ENCODE results near the gene VWA8. TPM values are rescaled to one million over a fixed set of nuclear protein-coding genes. Genes with fewer than 3 reads are reported as not detected.

Gene VWA8
- total and polyA plus RNA-seq, 2 of the 13 experiments (the other 11 are each of a cell fraction or from before 2014, with no cell fraction given): 9.1 to 17.3 TPM

DNA sequence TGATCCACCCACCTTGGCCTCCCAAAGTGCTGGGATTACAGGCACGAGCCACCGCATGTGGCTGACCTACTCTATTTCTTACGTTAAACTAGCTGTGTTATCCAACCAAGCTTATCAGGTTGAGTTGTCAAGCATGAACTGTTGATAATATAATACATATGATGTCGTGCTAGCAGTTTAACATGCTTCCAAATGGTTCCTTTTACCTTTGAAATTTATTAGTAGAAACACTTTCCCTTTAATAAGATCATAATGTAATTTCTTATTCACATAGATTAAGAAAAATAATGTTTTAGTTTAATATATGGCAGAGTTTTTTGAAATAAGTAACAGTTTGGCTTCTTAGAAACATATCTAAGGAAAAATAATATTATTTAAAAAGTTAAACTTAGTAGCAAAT, 34.4 kb upstream of the VWA8 start:
- no peak for TF ChIP-seq NAIF1 (CRISPR knock-in tag; IDR thresholded peaks at IDR 0.05; ENCODE audit: borderline replicate concordance)
- TF ChIP-seq ZNF747 (CRISPR knock-in tag; IDR thresholded peaks at IDR 0.05; ENCODE audit: borderline replicate concordance): no peak
- no peak for TF ChIP-seq ZNF17 (CRISPR knock-in tag; IDR thresholded peaks at IDR 0.05)
- no peak for TF ChIP-seq TGIF2 (CRISPR knock-in tag; IDR thresholded peaks at IDR 0.05)
- no peak for TF ChIP-seq RCOR2 (CRISPR knock-in tag; IDR thresholded peaks at IDR 0.05)
- no peak for TF ChIP-seq ZNF784 (CRISPR knock-in tag; IDR thresholded peaks at IDR 0.05; ENCODE audit: borderline replicate concordance)
- no peak for TF ChIP-seq CEBPB (IDR thresholded peaks at IDR 0.05; ENCODE audit: borderline replicate concordance, low read depth, low read length)
- no peak for TF ChIP-seq ZNF160 (CRISPR knock-in tag; IDR thresholded peaks at IDR 0.05)
- TF ChIP-seq KDM4B (CRISPR knock-in tag; IDR thresholded peaks at IDR 0.05): no peak
- TF ChIP-seq ZNF121 (CRISPR knock-in tag; IDR thresholded peaks at IDR 0.05): no peak
- TF ChIP-seq TOE1 (CRISPR knock-in tag; IDR thresholded peaks at IDR 0.05): no peak
- TF ChIP-seq RBFOX2 (IDR thresholded peaks at IDR 0.05; ENCODE audit: low read depth, low read length): no peak
- no peak for TF ChIP-seq ZNF124 (CRISPR knock-in tag; IDR thresholded peaks at IDR 0.05)
- no peak for TF ChIP-seq ZFP36 (IDR thresholded peaks at IDR 0.05; ENCODE audit: borderline replicate concordance, low read depth, low read length, partially characterized antibody)
- no peak for TF ChIP-seq ELF4 (CRISPR knock-in tag; IDR thresholded peaks at IDR 0.05; ENCODE audit: borderline replicate concordance)
- no peak for TF ChIP-seq ZNF260 (CRISPR knock-in tag; IDR thresholded peaks at IDR 0.05; ENCODE audit: borderline replicate concordance, low read depth)
- TF ChIP-seq ADNP (CRISPR knock-in tag; IDR thresholded peaks at IDR 0.05): no peak
- TF ChIP-seq, protein P1, sequence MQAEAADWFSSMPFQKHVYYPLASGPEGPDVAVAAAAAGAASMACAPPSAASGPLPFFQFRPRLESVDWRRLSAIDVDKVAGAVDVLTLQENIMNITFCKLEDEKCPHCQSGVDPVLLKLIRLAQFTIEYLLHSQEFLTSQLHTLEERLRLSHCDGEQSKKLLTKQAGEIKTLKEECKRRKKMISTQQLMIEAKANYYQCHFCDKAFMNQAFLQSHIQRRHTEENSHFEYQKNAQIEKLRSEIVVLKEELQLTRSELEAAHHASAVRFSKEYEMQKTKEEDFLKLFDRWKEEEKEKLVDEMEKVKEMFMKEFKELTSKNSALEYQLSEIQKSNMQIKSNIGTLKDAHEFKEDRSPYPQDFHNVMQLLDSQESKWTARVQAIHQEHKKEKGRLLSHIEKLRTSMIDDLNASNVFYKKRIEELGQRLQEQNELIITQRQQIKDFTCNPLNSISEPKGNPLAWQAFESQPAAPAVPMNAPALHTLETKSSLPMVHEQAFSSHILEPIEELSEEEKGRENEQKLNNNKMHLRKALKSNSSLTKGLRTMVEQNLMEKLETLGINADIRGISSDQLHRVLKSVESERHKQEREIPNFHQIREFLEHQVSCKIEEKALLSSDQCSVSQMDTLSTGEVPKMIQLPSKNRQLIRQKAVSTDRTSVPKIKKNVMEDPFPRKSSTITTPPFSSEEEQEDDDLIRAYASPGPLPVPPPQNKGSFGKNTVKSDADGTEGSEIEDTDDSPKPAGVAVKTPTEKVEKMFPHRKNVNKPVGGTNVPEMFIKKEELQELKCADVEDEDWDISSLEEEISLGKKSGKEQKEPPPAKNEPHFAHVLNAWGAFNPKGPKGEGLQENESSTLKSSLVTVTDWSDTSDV (CRISPR knock-in tag; IDR thresholded peaks at IDR 0.05): no peak
- in situ Hi-C loops (cut with HindIII; ENCODE audit: extremely low pct_ligation_motif_present, low pct_unique_long_range_greater_than_20kb): no loop called here
- 48% methylated on average over 4 of the region's 4 CpGs for WGBS (ENCODE audit: low lambda C conversion rate)
- Histone ChIP-seq H2AFZ (ENCODE audit: low read length) (no peak overlapping the region), H3K27me3 (ENCODE audit: control insufficient read depth in 1 of 2, insufficient read depth in 2 of 2, low read length in 2 of 2) (no peaks in the 10 kb centered on the region), H4K20me1 (ENCODE audit: insufficient read depth, low read length) (no peaks in the 10 kb centered on the region), H3K9ac (ENCODE audit: insufficient read depth, low read depth, low read length) (no peak overlapping the region), H3K79me2 (ENCODE audit: insufficient read depth, low read length) (no peaks in the 10 kb centered on the region), H3K36me3 (replicated peaks in 1 of 2; ENCODE audit: control insufficient read depth in 1 of 2, insufficient read depth in 2 of 2, low read length in 2 of 2) (no peaks in the 10 kb centered on the region), H3K4me3 (replicated peaks in 1 of 3; ENCODE audit: insufficient read depth in 1 of 3, low read depth in 2 of 3, low read length in 3 of 3) (no peak overlapping the region), H3K4me1 (ENCODE audit: insufficient read depth, low read length) (peaks cover 10% of the 10 kb centered on the region; the same call in 1 of the 2 replicates), H3K27ac (ENCODE audit: extremely low read length, insufficient read depth, low read length) (no peak overlapping the region), H3K4me2 (ENCODE audit: low read depth, low read length) (no peak overlapping the region), H3K9me3 (ENCODE audit: low read length) (no peaks in the 10 kb centered on the region)
- POLR2A ChIA-PET: no interaction called here
- intact Hi-C loops (cut with micrococcal nuclease; ENCODE audit: unreplicated experiment): no loop called here
- FAIRE-seq: no peak
- DNase-seq (ENCODE audit: low spot score): no peak
- CTCF ChIA-PET (ENCODE audit: low intra/inter-chr PET ratio, low total read pairs): no interaction called here
- no TSS peak for BruUV-seq (replicated peaks)
- no peak for ATAC-seq
